Loucy (cell line): ENCODE results near the gene ZSWIM6.

Experiments used
- CTCF ChIP-seq: fragments of 200-600 bp; sonication (generic); conservative IDR thresholded peaks from 2 replicates; pipeline ENCODE4 v1.5.1; 2014; ENCODE audit warnings: mild to moderate bottlenecking, antibody characterized with exemption, low read length
- EZH2phosphoT487 ChIP-seq: fragments of 200-600 bp; IDR thresholded peaks from 2 replicates; pipeline ENCODE4 v1.6.1; 2018; ENCODE audit warnings: antibody characterized with exemption, mild to moderate bottlenecking, moderate library complexity, borderline replicate concordance

- no peak for TF ChIP-seq CTCF
- TF ChIP-seq EZH2phosphoT487: no peak
Measured at GRCh38 chr5:61493973-61494372, 161.9 kb downstream of the ZSWIM6 start.
